Right cardiac atrium (tissue), 5 donors: ENCODE measurements around the gene ST8SIA2. TPM values are rescaled to one million over a fixed set of nuclear protein-coding genes. Genes with fewer than 3 reads are reported as not detected.

Source experiments
- ATAC-seq, 2 donors: fragments of 200-7000 bp; cut with Tn5 transposase; one replicate each; pipeline versions ENCODE4 v1.8.0 to v1.9.1; 2020; ENCODE audit warnings: moderate library complexity in 2 of 2, mild to moderate bottlenecking in 1 of 2
- DNase-seq, 3 donors: peaks; one replicate each; pipeline ENCODE4 v3.0.0-alpha.2; 2020
- H3K27ac ChIP-seq: one replicate; pipeline ENCODE4 v1.5.1; 2013; ENCODE audit warnings: mild to moderate bottlenecking, low read length, control low read depth, moderate library complexity
- H3K27me3 ChIP-seq: one replicate; pipeline ENCODE4 v1.6.1; 2013; ENCODE audit not compliant: control insufficient read depth, insufficient read depth
- H3K4me1 ChIP-seq: one replicate; pipeline ENCODE4 v1.6.1; 2013; ENCODE audit warnings: low read length; ENCODE audit not compliant: control insufficient read depth, insufficient read depth
- H3K4me3 ChIP-seq: one replicate; pipeline ENCODE4 v1.5.1; 2013; ENCODE audit warnings: low read length, control low read depth
- H3K9me3 ChIP-seq: one replicate; pipeline ENCODE4 v1.6.1; 2013; ENCODE audit warnings: low read length; ENCODE audit not compliant: control insufficient read depth
- WGBS: extraction: QIAGEN DNeasy Blood & Tissue Kit; methylation state at CpG from one replicate; pipeline ENCODE4 v1.1.7; 2013; 5-methylcytosine and 5-hydroxymethylcytosine counted together
- intact Hi-C, 4 donors: fragments of 100-400 bp; cut with DNase I; formaldehyde crosslinking; loops; one replicate each; pipeline versions ENCODE4 v1.11.0 to v1.14.0; 2022 to 2023
- polyA plus RNA-seq: library from polyadenylated mRNA; stranded (reverse); fragments of 200-250 nt; gene quantifications from one replicate; pipeline ENCODE4 v1.2.3, GENCODE V29; 2013
- total RNA-seq, 4 donors: library from RNA; stranded (reverse); fragmentation: NEBNext Ultra II Directional; extraction: Animal tissue kit (Norgen Biotek cat#: 25700); gene quantifications; one replicate each; pipeline ENCODE4 v1.2.1, GENCODE V29; 2021
- donor health status: healthy with polysubstance abuse.
- donor health status: DM: no; HTN: yes; CAD: no.
- donor health status: DM: no; HTN: no; CAD: no.
- donor health status: DM: no; HTN: yes; CAD: no; lungs with severe emphysema.
- donor health status: DM: yes; HTN: yes; CAD: no.

Gene ST8SIA2
- total and polyA plus RNA-seq, 5 donors: 0.03 to 0.57 (median 0.14) TPM; not detected in 1

- no peaks in the 10 kb centered on the region for H3K4me1 ChIP-seq
- no peaks in the 10 kb centered on the region for H3K27me3 ChIP-seq
- no peak for DNase-seq
- H3K4me3 ChIP-seq: no peak overlapping the region
- ATAC-seq: no peak
- intact Hi-C loops: no loop called here
- WGBS: 79% methylated on average over 8 of the region's 8 CpGs
- H3K9me3 ChIP-seq: no peaks in the 10 kb centered on the region
- no peak overlapping the region for H3K27ac ChIP-seq
Measured at GRCh38 chr15:92399271-92399950, 5.7 kb downstream of the ST8SIA2 start.

GRCh38 chr15:92400573-92400972, 6.9 kb downstream of the ST8SIA2 start:
- no peaks in the 10 kb centered on the region for H3K27me3 ChIP-seq
- no peak overlapping the region for H3K27ac ChIP-seq
- DNase-seq: no peak
- whole genome bisulfite sequencing: 67% methylated on average over 8 of the region's 8 CpGs
- ATAC-seq: no peak
- H3K4me1 ChIP-seq: no peaks in the 10 kb centered on the region
- H3K4me3 ChIP-seq: no peak overlapping the region
- intact Hi-C loops: no loop called here
- H3K9me3 ChIP-seq: no peaks in the 10 kb centered on the region

- intact Hi-C loops: no loop called here
- no peaks in the 10 kb centered on the region for H3K27me3 ChIP-seq
- no peaks in the 10 kb centered on the region for H3K4me1 ChIP-seq
- ATAC-seq: no peak
- DNase-seq: no peak
- 49% methylated on average over 26 of the region's 26 CpGs for WGBS
- H3K27ac ChIP-seq: no peak overlapping the region
- no peaks in the 10 kb centered on the region for H3K9me3 ChIP-seq
- no peak overlapping the region for H3K4me3 ChIP-seq
Measured at GRCh38 chr15:92400980-92401787, 7.5 kb downstream of the ST8SIA2 start.

GRCh38 chr15:92402751-92403150, 9.1 kb downstream of the ST8SIA2 start:
- 88% methylated on average over 5 of the region's 5 CpGs for WGBS
- Histone ChIP-seq H3K27ac (no peak overlapping the region), H3K4me3 (no peak overlapping the region), H3K27me3 (no peaks in the 10 kb centered on the region), H3K4me1 (no peaks in the 10 kb centered on the region), H3K9me3 (no peaks in the 10 kb centered on the region)
- DNase-seq (no peak), ATAC-seq (no peak)
- intact Hi-C loops: no loop called here

GRCh38 chr15:92405942-92406341, 12.3 kb downstream of the ST8SIA2 start:
- WGBS: 81% methylated on average over 5 of the region's 5 CpGs

GRCh38 chr15:92407321-92407720, 13.6 kb downstream of the ST8SIA2 start:
- Histone ChIP-seq H3K4me3 (no peak overlapping the region), H3K4me1 (no peaks in the 10 kb centered on the region), H3K27ac (no peak overlapping the region), H3K9me3 (no peaks in the 10 kb centered on the region), H3K27me3 (no peaks in the 10 kb centered on the region)
- peak in 1 of 2 donors; percentile 41 for ATAC-seq
- whole genome bisulfite sequencing: 56% methylated on average over 6 of the region's 6 CpGs
- intact Hi-C loops: no loop called here
- DNase-seq: peak in 1 of 3 donors; percentile 59

More at GRCh38 chr15:92405942-92406341, 12.3 kb downstream of the ST8SIA2 start:
- Histone ChIP-seq H3K4me1 (no peaks in the 10 kb centered on the region), H3K4me3 (no peak overlapping the region), H3K27ac (no peak overlapping the region), H3K9me3 (no peaks in the 10 kb centered on the region), H3K27me3 (no peaks in the 10 kb centered on the region)
- ATAC-seq: no peak
- intact Hi-C loops: no loop called here
- no peak for DNase-seq

GRCh38 chr15:92407916-92408315, 14.2 kb downstream of the ST8SIA2 start:
- H3K4me3 ChIP-seq: no peak overlapping the region
- ATAC-seq (no peak), DNase-seq (no peak)
- intact Hi-C loops: no loop called here
- H3K27me3 ChIP-seq: no peaks in the 10 kb centered on the region
- H3K27ac ChIP-seq: no peak overlapping the region
- no peaks in the 10 kb centered on the region for H3K4me1 ChIP-seq
- 65% methylated on average over 5 of the region's 5 CpGs for WGBS
- H3K9me3 ChIP-seq: no peaks in the 10 kb centered on the region

- Histone ChIP-seq H3K27ac (no peak overlapping the region), H3K9me3 (no peaks in the 10 kb centered on the region), H3K27me3 (no peaks in the 10 kb centered on the region), H3K4me3 (no peak overlapping the region), H3K4me1 (no peaks in the 10 kb centered on the region)
- ATAC-seq: no peak
- WGBS: 93% methylated on average over 5 of the region's 5 CpGs
- intact Hi-C loops: no loop called here
- DNase-seq: no peak
Measured at GRCh38 chr15:92409006-92409405, 15.3 kb downstream of the ST8SIA2 start.

- DNase-seq (no peak), ATAC-seq (no peak)
- 87% methylated on average over 8 of the region's 8 CpGs for WGBS
- H3K27me3 ChIP-seq: no peaks in the 10 kb centered on the region
- H3K27ac ChIP-seq: no peak overlapping the region
- no peak overlapping the region for H3K4me3 ChIP-seq
- no peaks in the 10 kb centered on the region for H3K4me1 ChIP-seq
- no peaks in the 10 kb centered on the region for H3K9me3 ChIP-seq
- intact Hi-C loops: no loop called here
Measured at GRCh38 chr15:92409521-92409920, 15.8 kb downstream of the ST8SIA2 start.

- no peak overlapping the region for H3K4me3 ChIP-seq
- ATAC-seq (no peak), DNase-seq (no peak)
- H3K27ac ChIP-seq: no peak overlapping the region
- H3K4me1 ChIP-seq: no peaks in the 10 kb centered on the region
- H3K27me3 ChIP-seq: no peaks in the 10 kb centered on the region
- H3K9me3 ChIP-seq: no peaks in the 10 kb centered on the region
- intact Hi-C loops: no loop called here
- 88% methylated on average over 6 of the region's 6 CpGs for WGBS
Measured at GRCh38 chr15:92410537-92410936, 16.9 kb downstream of the ST8SIA2 start.

- no peaks in the 10 kb centered on the region for H3K9me3 ChIP-seq
- ATAC-seq: no peak
- no peaks in the 10 kb centered on the region for H3K4me1 ChIP-seq
- no peak overlapping the region for H3K27ac ChIP-seq
- H3K27me3 ChIP-seq: no peaks in the 10 kb centered on the region
- intact Hi-C loops: no loop called here
- 84% methylated on average over 5 of the region's 5 CpGs for WGBS
- no peak for DNase-seq
- H3K4me3 ChIP-seq: no peak overlapping the region
Measured at GRCh38 chr15:92411256-92411655, 17.6 kb downstream of the ST8SIA2 start.
